ENCODE results near the gene SMTNL2.

DNA sequence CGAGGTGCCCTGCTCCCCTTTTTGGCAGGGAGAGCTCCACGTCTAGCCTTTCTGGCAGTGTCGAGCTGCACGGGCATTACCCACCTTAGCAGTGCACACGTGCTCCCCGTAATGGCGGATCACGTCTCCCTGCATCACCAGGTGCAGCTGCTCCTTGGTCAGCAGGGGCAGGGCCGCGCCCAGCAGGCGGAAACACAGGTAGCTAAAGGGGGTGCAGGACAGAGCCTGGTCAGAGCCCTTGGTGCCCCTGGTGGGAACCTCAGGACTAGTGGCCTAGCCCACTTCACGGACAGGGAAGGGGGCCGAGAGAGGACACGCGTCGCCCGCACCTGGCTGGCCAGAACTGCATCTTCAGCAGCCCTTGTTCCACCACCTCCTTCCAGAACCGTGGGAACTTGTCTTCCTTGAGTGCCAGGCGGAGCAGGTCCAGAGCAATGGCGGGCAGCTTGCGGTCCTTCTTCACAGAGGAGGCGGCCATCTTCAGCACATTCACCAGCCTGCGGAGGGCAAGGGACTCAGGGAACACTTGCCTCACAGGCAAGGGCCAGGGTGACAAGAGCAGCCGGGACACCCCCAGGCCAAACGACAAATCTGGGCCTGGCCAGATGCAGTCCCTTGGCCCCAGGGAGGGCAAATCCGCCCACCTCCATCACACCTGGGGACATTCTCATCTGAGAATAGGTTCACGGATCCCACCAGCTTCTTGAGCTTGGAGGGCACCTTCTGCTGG, 32.4 kb upstream of the SMTNL2 start:
- TF ChIP-seq POLR2AphosphoS5 (IDR thresholded peaks at IDR 0.05; ENCODE audit: low read depth, low read length) (no peak), POLR2A (IDR thresholded peaks at IDR 0.05; ENCODE audit: low read depth, low read length) (no peak), TAF1 (IDR thresholded peaks at IDR 0.05; ENCODE audit: borderline replicate concordance, low read depth, low read length) (no peak)

All from GM12892 (cell line).